ENCODE data around the gene PECR. TPM values are rescaled to one million over a fixed set of nuclear protein-coding genes. Genes with fewer than 3 reads are reported as not detected.
"Not testable (repeated sequence)": the region's sequence is repeated elsewhere in the genome, so short reads cannot be mapped to it uniquely, and the experiment has no call there.

The PECR gene
- total and polyA plus RNA-seq, 2 of the 13 experiments (the other 11 are each of a cell fraction or from before 2014, with no cell fraction given), result 151 to 153 TPM

DNA sequence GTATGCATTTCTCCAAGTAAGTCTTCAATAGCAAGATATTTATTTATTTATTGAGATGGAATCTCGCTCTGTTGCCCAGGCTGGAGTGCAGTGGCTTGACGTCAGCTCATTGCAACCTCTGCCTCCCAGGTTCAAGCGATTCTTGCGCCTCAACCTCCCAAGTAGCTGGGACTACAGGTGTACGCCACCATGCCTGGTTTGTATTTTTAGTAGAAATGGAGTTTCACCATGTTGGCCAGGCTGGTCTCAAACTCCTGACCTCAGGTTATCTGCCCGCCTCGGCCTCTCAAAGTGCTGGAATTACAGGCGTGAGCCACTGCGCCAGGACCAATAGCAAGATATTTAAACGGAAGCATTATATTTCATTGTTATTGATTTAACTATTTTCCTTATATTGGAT is 1.6 kb downstream of the PECR start:
- intact Hi-C loops (cut with micrococcal nuclease; ENCODE audit: unreplicated experiment); H3K36me3 ChIP-seq (replicated peaks in 1 of 2; ENCODE audit: control insufficient read depth in 1 of 2, insufficient read depth in 2 of 2, low read length in 2 of 2); H3K27me3 ChIP-seq (ENCODE audit: control insufficient read depth in 1 of 2, insufficient read depth in 2 of 2, low read length in 2 of 2); CTCF ChIA-PET (ENCODE audit: low intra/inter-chr PET ratio, low total read pairs); DNase-seq (ENCODE audit: low spot score); H3K9me3 ChIP-seq (ENCODE audit: low read length); in situ Hi-C loops (cut with HindIII; ENCODE audit: extremely low pct_ligation_motif_present, low pct_unique_long_range_greater_than_20kb); H4K20me1 ChIP-seq (ENCODE audit: insufficient read depth, low read length); BruUV-seq (replicated peaks); H2AFZ ChIP-seq (ENCODE audit: low read length); ATAC-seq; FAIRE-seq: not testable (repeated sequence)
- TF ChIP-seq, protein P1, sequence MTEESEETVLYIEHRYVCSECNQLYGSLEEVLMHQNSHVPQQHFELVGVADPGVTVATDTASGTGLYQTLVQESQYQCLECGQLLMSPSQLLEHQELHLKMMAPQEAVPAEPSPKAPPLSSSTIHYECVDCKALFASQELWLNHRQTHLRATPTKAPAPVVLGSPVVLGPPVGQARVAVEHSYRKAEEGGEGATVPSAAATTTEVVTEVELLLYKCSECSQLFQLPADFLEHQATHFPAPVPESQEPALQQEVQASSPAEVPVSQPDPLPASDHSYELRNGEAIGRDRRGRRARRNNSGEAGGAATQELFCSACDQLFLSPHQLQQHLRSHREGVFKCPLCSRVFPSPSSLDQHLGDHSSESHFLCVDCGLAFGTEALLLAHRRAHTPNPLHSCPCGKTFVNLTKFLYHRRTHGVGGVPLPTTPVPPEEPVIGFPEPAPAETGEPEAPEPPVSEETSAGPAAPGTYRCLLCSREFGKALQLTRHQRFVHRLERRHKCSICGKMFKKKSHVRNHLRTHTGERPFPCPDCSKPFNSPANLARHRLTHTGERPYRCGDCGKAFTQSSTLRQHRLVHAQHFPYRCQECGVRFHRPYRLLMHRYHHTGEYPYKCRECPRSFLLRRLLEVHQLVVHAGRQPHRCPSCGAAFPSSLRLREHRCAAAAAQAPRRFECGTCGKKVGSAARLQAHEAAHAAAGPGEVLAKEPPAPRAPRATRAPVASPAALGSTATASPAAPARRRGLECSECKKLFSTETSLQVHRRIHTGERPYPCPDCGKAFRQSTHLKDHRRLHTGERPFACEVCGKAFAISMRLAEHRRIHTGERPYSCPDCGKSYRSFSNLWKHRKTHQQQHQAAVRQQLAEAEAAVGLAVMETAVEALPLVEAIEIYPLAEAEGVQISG (CRISPR knock-in tag; IDR thresholded peaks at IDR 0.05), result 0 out of 2 replicates have a peak, but pooled peaks have one; percentile 18
- TF ChIP-seq, protein P2, sequence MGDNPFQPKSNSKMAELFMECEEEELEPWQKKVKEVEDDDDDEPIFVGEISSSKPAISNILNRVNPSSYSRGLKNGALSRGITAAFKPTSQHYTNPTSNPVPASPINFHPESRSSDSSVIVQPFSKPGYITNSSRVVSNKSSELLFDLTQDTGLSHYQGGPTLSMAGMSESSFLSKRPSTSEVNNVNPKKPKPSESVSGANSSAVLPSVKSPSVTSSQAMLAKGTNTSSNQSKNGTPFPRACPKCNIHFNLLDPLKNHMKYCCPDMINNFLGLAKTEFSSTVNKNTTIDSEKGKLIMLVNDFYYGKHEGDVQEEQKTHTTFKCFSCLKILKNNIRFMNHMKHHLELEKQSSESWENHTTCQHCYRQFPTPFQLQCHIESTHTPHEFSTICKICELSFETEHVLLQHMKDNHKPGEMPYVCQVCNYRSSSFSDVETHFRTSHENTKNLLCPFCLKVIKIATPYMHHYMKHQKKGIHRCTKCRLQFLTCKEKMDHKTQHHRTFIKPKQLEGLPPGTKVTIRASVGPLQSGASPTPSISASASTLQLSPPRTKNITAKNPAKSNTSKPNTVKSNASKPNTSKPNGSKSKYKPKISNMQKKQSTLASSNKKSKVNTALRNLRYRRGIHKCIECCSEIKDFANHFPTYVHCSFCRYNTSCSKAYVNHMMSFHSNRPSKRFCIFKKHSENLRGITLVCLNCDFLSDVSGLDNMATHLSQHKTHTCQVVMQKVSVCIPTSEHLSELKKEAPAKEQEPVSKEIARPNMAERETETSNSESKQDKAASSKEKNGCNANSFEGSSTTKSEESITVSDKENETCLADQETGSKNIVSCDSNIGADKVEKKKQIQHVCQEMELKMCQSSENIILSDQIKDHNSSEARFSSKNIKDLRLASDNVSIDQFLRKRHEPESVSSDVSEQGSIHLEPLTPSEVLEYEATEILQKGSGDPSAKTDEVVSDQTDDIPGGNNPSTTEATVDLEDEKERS (CRISPR knock-in tag; IDR thresholded peaks at IDR 0.05), result peak; percentile 47; the same call in 1 of the 2 replicates
- TF ChIP-seq ZNF460 (CRISPR knock-in tag; IDR thresholded peaks at IDR 0.05; ENCODE audit: borderline replicate concordance) (peak; percentile 92), SALL1 (CRISPR knock-in tag; IDR thresholded peaks at IDR 0.05) (0 out of 2 replicates have a peak, but pooled peaks have one; percentile 10), ZNF781 (CRISPR knock-in tag; IDR thresholded peaks at IDR 0.05; ENCODE audit: borderline replicate concordance, not compliant biosample characterization) (peak; percentile 26), ZMYM3 (CRISPR knock-in tag; IDR thresholded peaks at IDR 0.05) (0 out of 2 replicates have a peak, but pooled peaks have one; percentile 46), ZBTB38 (CRISPR knock-in tag; IDR thresholded peaks at IDR 0.05) (peak; percentile 85)
- Histone ChIP-seq H3K79me2 (ENCODE audit: insufficient read depth, low read length) (peaks cover 61% of the 10 kb centered on the region), H3K27ac (ENCODE audit: extremely low read length, insufficient read depth, low read length) (peak overlapping the region; percentile 88), H3K4me2 (ENCODE audit: low read depth, low read length) (peak overlapping the region; percentile 97), H3K9ac (ENCODE audit: insufficient read depth, low read depth, low read length) (peak overlapping the region; percentile 92; the same call in 1 of the 2 replicates), H3K4me3 (replicated peaks in 1 of 3; ENCODE audit: insufficient read depth in 1 of 3, low read depth in 2 of 3, low read length in 3 of 3) (peak overlapping the region; percentile 85 to 100 (median 99); a peak in 5 of 6 replicates), H3K4me1 (ENCODE audit: insufficient read depth, low read length) (peaks cover 85% of the 10 kb centered on the region)
- 96% methylated on average over 10 of the region's 10 CpGs for WGBS (ENCODE audit: low lambda C conversion rate)
- POLR2A ChIA-PET, result interaction anchor here (2.4 to 5.3 kb wide), 2 partner anchors 9 to 30 kb away, joined by 11 to 131 read pairs; partner anchors contain the start of gene XRCC5
